NCI-H128 (cell line): ENCODE measurements around the gene SPRY1.

Experiments used
- DNase-seq: peaks from one replicate; lab custom pipeline; 2025; ENCODE audit not compliant: unreplicated experiment; lab: John Stamatoyannopoulos, UW

Gene SPRY1, protein sequence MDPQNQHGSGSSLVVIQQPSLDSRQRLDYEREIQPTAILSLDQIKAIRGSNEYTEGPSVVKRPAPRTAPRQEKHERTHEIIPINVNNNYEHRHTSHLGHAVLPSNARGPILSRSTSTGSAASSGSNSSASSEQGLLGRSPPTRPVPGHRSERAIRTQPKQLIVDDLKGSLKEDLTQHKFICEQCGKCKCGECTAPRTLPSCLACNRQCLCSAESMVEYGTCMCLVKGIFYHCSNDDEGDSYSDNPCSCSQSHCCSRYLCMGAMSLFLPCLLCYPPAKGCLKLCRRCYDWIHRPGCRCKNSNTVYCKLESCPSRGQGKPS

GRCh38 chr4:123396307-123397143 is at the start of gene SPRY1:
SPRY1 (plus strand) TSS chr4:123396795; CDS start chr4:123401592, 4,797 bp downstream.
- DNase-seq, result peak; percentile 70

GRCh38 chr4:123346951-123347350 is 49.6 kb upstream of the SPRY1 start:
- no peak for DNase-seq

GRCh38 chr4:123348946-123349345 is 47.6 kb upstream of the SPRY1 start:
- no peak for DNase-seq

GRCh38 chr4:123349421-123350190 is 47.0 kb upstream of the SPRY1 start:
- no peak for DNase-seq

DNA sequence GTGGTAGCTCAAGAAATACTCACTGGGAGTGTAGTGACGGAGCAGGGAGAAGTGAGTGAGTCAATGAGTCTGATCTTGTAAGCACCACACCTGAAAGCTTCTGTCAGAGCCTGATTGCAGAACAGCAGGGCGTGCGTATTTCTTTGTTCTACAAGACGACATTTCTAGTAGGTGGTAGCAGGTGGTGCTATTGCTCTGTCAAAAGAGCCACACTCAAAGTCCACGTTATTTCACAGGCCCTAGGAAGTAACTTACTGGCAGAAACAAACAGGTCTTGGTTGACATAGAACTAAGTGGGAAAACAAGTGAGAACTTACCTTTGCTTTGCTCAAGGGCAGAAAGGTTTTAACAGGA is 46.4 kb upstream of the SPRY1 start:
- DNase-seq, result no peak

DNA sequence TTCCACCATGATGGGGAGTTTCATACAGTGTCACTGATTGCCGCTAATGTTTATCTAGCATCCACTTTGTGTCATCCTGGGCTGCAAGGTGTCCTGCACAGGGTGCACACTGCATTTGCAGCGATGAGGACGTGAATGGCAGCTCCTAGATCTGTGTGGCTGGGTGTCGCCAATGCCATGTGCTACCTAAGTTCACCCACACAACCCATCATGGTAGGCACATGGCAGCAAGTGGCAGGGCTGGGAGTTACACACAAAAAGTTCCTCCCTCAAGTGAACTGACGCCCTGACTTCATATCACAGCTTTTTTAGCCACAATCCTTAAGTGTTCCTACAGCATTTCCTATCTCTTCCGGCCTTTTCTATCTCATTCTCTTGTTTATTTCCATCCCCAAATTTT is 45.9 kb upstream of the SPRY1 start:
- no peak for DNase-seq

DNA sequence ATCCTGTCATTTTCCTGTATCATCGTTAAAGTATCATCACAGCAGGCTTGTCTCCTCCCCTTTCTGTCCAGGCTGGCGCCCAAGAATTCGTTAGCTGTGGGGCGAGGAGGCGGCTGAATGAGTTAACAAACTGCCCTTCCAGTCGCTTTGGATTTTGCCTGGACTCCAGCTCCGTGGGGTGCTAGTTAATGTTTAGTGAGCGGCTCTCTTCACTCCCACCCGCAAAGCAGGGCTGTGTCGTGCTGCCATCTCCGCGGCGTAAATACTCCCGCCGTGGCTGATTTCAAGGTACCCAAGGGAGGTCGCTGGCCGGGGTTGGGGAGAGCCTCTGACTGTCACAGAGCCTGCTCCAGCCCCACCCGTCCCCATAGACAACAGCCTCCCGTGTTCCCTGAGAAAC is 44.9 kb upstream of the SPRY1 start:
- no peak for DNase-seq

DNA sequence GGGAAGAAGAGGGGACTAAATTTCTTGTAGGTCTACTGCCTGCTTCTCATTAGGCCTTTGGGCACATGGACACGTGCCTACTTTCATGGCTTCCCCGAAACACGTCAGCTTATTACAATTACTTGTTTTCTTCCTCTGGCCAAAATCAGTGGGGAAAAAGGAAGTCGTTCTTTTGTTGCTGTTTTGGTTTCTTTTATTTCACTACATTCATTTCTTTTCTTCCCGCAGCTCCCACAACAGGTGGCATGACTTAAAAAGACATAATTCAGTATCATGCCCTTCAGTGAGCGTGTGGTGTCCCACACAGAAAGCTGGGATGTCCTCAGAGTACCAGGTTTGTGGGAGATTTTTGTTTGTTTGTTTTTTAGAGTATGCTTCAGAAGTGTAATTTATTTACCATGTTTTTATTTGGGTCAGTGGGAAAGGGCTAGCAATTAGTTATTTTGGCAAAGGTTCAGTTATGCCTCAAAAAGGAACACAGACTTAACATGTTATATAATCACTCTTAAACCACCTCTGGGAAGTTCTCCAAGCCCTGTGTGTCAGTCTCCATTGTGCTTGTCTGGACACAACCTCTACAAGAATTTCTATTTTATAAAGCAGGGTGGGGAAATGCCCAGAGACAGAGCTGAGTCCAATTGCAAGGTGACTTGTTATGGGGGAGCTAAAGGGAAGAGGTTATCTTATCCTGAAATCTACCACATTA is 44.2 kb upstream of the SPRY1 start:
- no peak for DNase-seq

GRCh38 chr4:123352966-123353365 is 43.6 kb upstream of the SPRY1 start:
- DNase-seq, result no peak

- no peak for DNase-seq
Observed at GRCh38 chr4:123353656-123354055, 42.9 kb upstream of the SPRY1 start.

DNA sequence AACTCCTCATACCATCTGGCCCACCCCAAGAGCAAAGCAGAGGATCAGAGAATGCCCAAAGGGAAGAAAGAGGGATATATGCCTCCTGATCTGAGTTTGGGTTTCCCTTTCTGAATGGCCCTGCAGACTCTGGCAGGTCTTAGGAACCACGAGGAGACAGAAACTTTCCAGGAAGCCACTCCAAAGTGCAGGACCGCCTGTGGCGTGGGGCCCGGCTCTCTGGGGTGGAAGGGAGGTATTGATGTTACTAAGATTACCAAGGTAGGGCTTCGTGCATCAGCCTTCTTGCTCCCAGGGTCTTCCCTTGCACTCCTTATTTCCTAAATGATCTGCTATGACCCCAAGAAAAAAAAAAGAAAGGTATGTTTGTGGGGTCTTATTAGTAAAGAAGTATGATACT is 41.9 kb upstream of the SPRY1 start:
- DNase-seq, result no peak

DNA sequence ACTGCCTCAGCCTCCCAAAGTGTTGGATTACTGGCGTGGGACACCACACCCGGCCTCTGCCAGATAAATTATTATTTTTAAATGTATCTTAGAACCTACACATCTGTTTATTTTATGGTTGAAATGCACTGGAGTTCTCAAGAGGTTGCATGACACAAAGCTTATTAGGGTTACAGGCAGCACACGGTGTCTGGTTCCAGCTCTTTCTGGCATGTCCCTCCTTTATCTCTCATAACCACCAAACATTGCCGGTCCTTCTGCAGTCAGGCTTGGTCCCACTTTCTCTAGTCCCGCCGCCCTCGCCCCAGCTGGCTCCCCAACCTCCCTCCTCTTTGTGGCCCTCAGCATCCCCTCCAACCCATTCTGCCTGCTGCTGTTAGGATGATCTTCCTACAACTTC is 39.7 kb upstream of the SPRY1 start:
- DNase-seq, result no peak

- DNase-seq, result no peak
Observed at GRCh38 chr4:123359449-123360315, 36.9 kb upstream of the SPRY1 start.

DNA sequence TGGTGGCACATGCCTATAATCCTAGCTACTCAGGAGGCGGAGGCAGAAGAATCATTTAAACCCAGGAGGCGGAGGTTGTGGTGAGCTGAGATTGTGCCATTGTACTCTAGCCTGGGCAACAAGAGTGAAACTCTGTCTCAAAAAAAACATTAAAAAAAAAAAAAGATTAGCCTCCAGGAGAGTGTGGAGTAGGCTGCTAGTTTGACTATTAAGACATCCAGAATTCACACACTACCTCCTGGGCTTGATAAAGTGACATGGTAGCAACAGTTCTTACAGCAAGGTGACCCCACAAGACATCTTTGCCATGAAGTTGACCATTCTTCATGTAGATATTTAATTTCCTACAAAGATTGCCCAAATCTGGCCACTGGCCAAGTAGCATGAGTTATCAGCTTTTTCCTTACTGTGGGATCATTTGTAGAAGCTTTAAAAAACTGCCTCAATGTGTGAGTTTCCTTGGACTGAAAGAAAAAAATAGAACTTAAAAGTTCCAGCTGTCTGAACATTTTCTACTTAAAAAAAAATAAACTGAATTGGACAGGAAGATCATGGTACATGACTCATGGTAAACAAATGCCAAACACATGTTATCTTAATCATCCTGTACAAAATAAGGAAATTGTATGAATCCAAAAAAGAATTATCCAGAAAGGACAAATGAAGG is 35.3 kb upstream of the SPRY1 start:
- DNase-seq, result no peak

DNA sequence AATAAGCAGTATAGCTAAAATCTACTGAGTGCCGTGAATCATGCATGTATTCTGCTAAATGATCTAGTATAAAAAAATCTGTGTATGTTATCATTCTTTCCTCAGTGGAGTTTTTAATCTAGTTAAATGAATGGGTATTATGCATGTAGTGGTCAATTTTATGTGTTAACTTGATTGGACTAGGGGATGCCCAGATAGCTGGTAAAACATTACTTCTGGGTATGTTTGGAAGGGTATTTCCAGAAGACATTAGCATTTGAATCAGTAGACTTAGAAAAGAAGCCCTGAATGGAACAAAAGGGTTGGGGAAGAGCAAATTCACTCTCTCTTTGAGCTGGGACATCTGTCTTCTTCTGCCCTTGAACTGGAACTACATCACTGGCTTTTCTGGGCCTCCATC is 34.5 kb upstream of the SPRY1 start:
- DNase-seq, result no peak

GRCh38 chr4:123363729-123364128 is 32.9 kb upstream of the SPRY1 start:
- DNase-seq, result no peak

- no peak for DNase-seq
Observed at GRCh38 chr4:123364906-123365305, 31.7 kb upstream of the SPRY1 start.

- no peak for DNase-seq
Observed at GRCh38 chr4:123365412-123365811, 31.2 kb upstream of the SPRY1 start.

DNA sequence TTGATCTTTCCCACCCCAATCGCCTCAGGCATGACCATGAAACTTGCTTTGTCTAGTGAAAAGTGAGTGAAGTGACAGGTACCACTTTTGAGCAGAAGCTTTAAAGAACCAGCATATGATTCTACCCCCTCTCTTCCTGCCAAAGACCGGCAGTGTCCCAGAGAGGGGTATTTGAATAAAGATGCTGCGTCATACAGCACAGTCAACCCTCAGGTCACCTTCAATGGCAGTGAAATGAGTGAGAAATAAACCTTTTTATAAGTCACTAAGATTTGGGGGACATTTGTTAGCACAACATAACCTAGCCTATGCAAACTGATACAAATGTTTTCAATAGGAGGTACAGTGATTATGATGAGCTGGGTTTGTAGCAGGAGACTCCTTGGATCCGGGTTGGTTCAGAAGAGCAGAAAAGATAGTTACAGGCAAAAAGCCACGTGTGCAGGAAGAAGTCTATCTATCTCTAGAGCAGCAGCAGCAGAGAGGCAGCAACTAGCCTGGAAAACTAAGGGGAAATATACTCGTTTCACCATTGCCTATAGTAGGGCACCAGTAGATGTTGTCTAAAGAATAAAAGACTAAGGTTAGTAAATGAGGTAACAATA is 30.3 kb upstream of the SPRY1 start:
- no peak for DNase-seq
